IMR-90 (cell line): Measurements from ENCODE around the gene ADGRA1. TPM values are rescaled to one million over a fixed set of nuclear protein-coding genes. Genes with fewer than 3 reads are reported as not detected.
A peak's percentile ranks its signal among the peaks of the same experiment; 100 is the strongest.

Experiments
- ATAC-seq: fragments of 200-7000 bp; cut with Tn5 transposase; 2 replicates; pipeline ENCODE4 v1.9.1; 2020; ENCODE audit warnings: low read depth, mild to moderate bottlenecking, moderate library complexity
- BruUV-seq: library from RNA; stranded (reverse); fragments of 400-500 nt; replicated peaks from 2 replicates; lab custom pipeline; 2021; lab: Mats Ljungman, UMichigan
- CTCF ChIA-PET: fragments of 300-600 bp; formaldehyde crosslinking; extraction: SDS; loops from one replicate; lab custom pipeline; 2021; ENCODE audit warnings: antibody characterized with exemption; lab: Yijun Ruan, JAX
- POLR2A ChIA-PET: fragments of 300-600 bp; sonication (Branson Sonifier 250); formaldehyde crosslinking; loops from one replicate; lab custom pipeline; 2022; ENCODE audit warnings: antibody characterized with exemption; ENCODE audit not compliant: unreplicated experiment; lab: Charles Lee
- DNase-seq: peaks from one replicate; pipeline ENCODE4 v3.0.0; 2013
- H2AFZ ChIP-seq: replicated peaks from 2 replicates; pipeline ENCODE3; 2013; ENCODE audit warnings: low read length, mild to moderate bottlenecking; ENCODE audit not compliant: poor library complexity
- H2AK5ac ChIP-seq: 2 replicates; pipeline ENCODE4 v1.6.1; 2013; ENCODE audit warnings: low read depth, low read length, inconsistent platforms
- H2AK9ac ChIP-seq: replicated peaks from 2 replicates; pipeline ENCODE3; 2013; ENCODE audit warnings: mild to moderate bottlenecking, low read depth, low read length, moderate library complexity; ENCODE audit not compliant: poor library complexity
- H2BK120ac ChIP-seq: 2 replicates; pipeline ENCODE4 v1.6.1; 2013; ENCODE audit warnings: low read depth, low read length, inconsistent platforms
- H2BK15ac ChIP-seq: 3 replicates; pipeline ENCODE4 v1.6.1; 2013; ENCODE audit warnings: low read depth, low read length, inconsistent platforms
- H2BK20ac ChIP-seq: 2 replicates; pipeline ENCODE4 v1.6.1; 2013; ENCODE audit warnings: low read depth, mild to moderate bottlenecking, inconsistent platforms, low read length, moderate library complexity
- H2BK5ac ChIP-seq: 2 replicates; pipeline ENCODE4 v1.6.1; 2013; ENCODE audit warnings: mild to moderate bottlenecking, low read depth, low read length, inconsistent platforms; ENCODE audit not compliant: poor library complexity, severe bottlenecking
- H3K14ac ChIP-seq: replicated peaks from 2 replicates; pipeline ENCODE4 v1.6.1; 2013; ENCODE audit warnings: low read depth, low read length, inconsistent platforms
- H3K18ac ChIP-seq: 2 replicates; pipeline ENCODE4 v1.6.1; 2013; ENCODE audit warnings: low read depth, low read length, control low read depth
- H3K23ac ChIP-seq: 2 replicates; pipeline ENCODE4 v1.6.1; 2013; ENCODE audit warnings: low read depth, low read length, inconsistent platforms
- H3K27ac ChIP-seq: 2 replicates; pipeline ENCODE4 v1.5.1; 2013; ENCODE audit warnings: mild to moderate bottlenecking, control low read depth, low read length; ENCODE audit not compliant: insufficient read depth
- H3K27me3 ChIP-seq: 2 replicates; pipeline ENCODE4 v1.6.1; 2013; ENCODE audit warnings: low read length; ENCODE audit not compliant: control insufficient read depth, insufficient read depth
- H3K36me3 ChIP-seq: 2 replicates; pipeline ENCODE4 v1.6.1; 2013; ENCODE audit warnings: low read length, mixed read lengths; ENCODE audit not compliant: control insufficient read depth, insufficient read depth
- H3K4ac ChIP-seq: 2 replicates; pipeline ENCODE4 v1.6.1; 2013; ENCODE audit warnings: low read depth, low read length, inconsistent platforms
- H3K4me1 ChIP-seq: 2 replicates; pipeline ENCODE4 v1.6.1; 2013; ENCODE audit warnings: low read length, mixed read lengths; ENCODE audit not compliant: control insufficient read depth, insufficient read depth
- H3K4me2 ChIP-seq: 2 replicates; pipeline ENCODE4 v1.6.1; 2013; ENCODE audit warnings: low read depth, mild to moderate bottlenecking, control low read depth, low read length, moderate library complexity
- H3K4me3 ChIP-seq: 2 replicates; pipeline ENCODE4 v1.5.1; 2013; ENCODE audit warnings: low read depth, mild to moderate bottlenecking, control low read depth, low read length, moderate library complexity; ENCODE audit not compliant: insufficient read depth
- H3K56ac ChIP-seq: 2 replicates; pipeline ENCODE4 v1.6.1; 2013; ENCODE audit warnings: low read length, inconsistent platforms; ENCODE audit not compliant: insufficient read depth; ENCODE audit errors: extremely low read depth
- H3K79me1 ChIP-seq, 2 experiments: 2 replicates each; pipeline ENCODE4 v1.6.1; 2013; ENCODE audit warnings: low read length in 2 of 2, inconsistent platforms in 1 of 2, low read depth in 1 of 2
- H3K9ac ChIP-seq: 2 replicates; pipeline ENCODE4 v1.6.1; 2013; ENCODE audit warnings: low read depth, low read length, control low read depth
- H3K9me1 ChIP-seq: 2 replicates; pipeline ENCODE4 v1.6.1; 2013; ENCODE audit warnings: low read length, inconsistent platforms; ENCODE audit not compliant: insufficient read depth
- H3K9me3 ChIP-seq: 2 replicates; pipeline ENCODE4 v1.6.1; 2013; ENCODE audit warnings: low read length; ENCODE audit not compliant: control insufficient read depth, insufficient read depth
- H4K20me1 ChIP-seq: 2 replicates; pipeline ENCODE4 v1.6.1; 2013; ENCODE audit warnings: low read length, inconsistent platforms; ENCODE audit not compliant: insufficient read depth
- H4K5ac ChIP-seq: 2 replicates; pipeline ENCODE4 v1.6.1; 2013; ENCODE audit warnings: mild to moderate bottlenecking, low read depth, low read length, control low read depth
- H4K8ac ChIP-seq, 2 experiments: 2 replicates each; pipeline ENCODE4 v1.6.1; 2013; ENCODE audit warnings: low read depth in 2 of 2, low read length in 2 of 2, control low read depth in 1 of 2, inconsistent platforms in 1 of 2
- H4K91ac ChIP-seq: 2 replicates; pipeline ENCODE4 v1.6.1; 2013; ENCODE audit warnings: low read depth, low read length, inconsistent platforms; ENCODE audit not compliant: insufficient read depth
- CEBPB ChIP-seq: IDR thresholded peaks from 2 replicates; pipeline ENCODE4 v1.6.1; 2012; ENCODE audit warnings: low read depth, low read length, improper control_type of control experiment
- FOS ChIP-seq: fragments of 150-350 bp; IDR thresholded peaks from 2 replicates; pipeline ENCODE4 v1.6.1; 2016; ENCODE audit warnings: low read depth, low read length
- MAFK ChIP-seq: IDR thresholded peaks from 2 replicates; pipeline ENCODE4 v1.6.1; 2012; ENCODE audit warnings: low read depth, low read length, improper control_type of control experiment
- MAZ ChIP-seq: IDR thresholded peaks from 2 replicates; pipeline ENCODE4 v1.6.1; 2012; ENCODE audit warnings: low read depth, mild to moderate bottlenecking, low read length, improper control_type of control experiment, moderate library complexity, borderline replicate concordance
- MXI1 ChIP-seq: IDR thresholded peaks from 2 replicates; pipeline ENCODE4 v1.6.1; 2012; ENCODE audit warnings: low read depth, mild to moderate bottlenecking, low read length, moderate library complexity, borderline replicate concordance
- POLR2A ChIP-seq: IDR thresholded peaks from 2 replicates; pipeline ENCODE4 v1.6.1; 2012; ENCODE audit warnings: mild to moderate bottlenecking, low read depth, low read length
- RAD21 ChIP-seq: IDR thresholded peaks from 2 replicates; pipeline ENCODE4 v1.6.1; 2012; ENCODE audit warnings: low read length, improper control_type of control experiment
- RFX5 ChIP-seq: IDR thresholded peaks from 2 replicates; pipeline ENCODE4 v1.8.0; 2012; ENCODE audit warnings: low read depth, mild to moderate bottlenecking, low read length, moderate library complexity
- SMC3 ChIP-seq: fragments of 150-350 bp; IDR thresholded peaks from 2 replicates; pipeline ENCODE4 v1.6.1; 2016; ENCODE audit warnings: low read depth, mild to moderate bottlenecking, antibody characterized with exemption, low read length, moderate library complexity
- WGBS, 2 experiments: methylation state at CpG; one replicate each; pipeline versions ENCODE4 v1.1.5 to v1.1.7; 2013; ENCODE audit warnings: missing lambda C conversion rate in 2 of 2; ENCODE audit not compliant: insufficient read length in 1 of 2; ENCODE audit errors: extremely low coverage in 2 of 2; 5-methylcytosine and 5-hydroxymethylcytosine counted together
- dilution Hi-C: fragments of 300-500 bp; cut with HindIII; formaldehyde crosslinking; loops from one replicate; pipeline ENCODE4 v1.14.3; 2018; ENCODE audit warnings: low sequenced_read_pairs; ENCODE audit not compliant: unreplicated experiment
- in situ Hi-C: fragments of 300-500 bp; cut with MboI; formaldehyde crosslinking; loops from 3 replicates; pipeline ENCODE4 v1.14.3; 2019; ENCODE audit warnings: low sequenced_read_pairs, inconsistent platforms, mixed read lengths
- intact Hi-C: fragments of 100-400 bp; cut with micrococcal nuclease; formaldehyde crosslinking; loops from 2 replicates; pipeline ENCODE4 v1.10.0; 2022
- polyA plus RNA-seq, 3 experiments: library from polyadenylated mRNA; depleted of rRNA; stranded (reverse); fragments of >200 nt; gene quantifications; 2 replicates each; pipeline ENCODE4 v1.2.3, GENCODE V29; 2012; ENCODE audit warnings: low replicate concordance in 1 of 3
- total RNA-seq: library from RNA; depleted of rRNA; stranded (reverse); fragments of >200 nt; gene quantifications from 2 replicates; pipeline ENCODE4 v1.2.3, GENCODE V29; 2012
- TF ChIP-seq, protein P1 (sequence below): fragments of 150-350 bp; IDR thresholded peaks from 2 replicates; pipeline ENCODE4 v1.6.1; 2016; ENCODE audit warnings: low read depth, mild to moderate bottlenecking, low read length, moderate library complexity, borderline replicate concordance
- TF ChIP-seq, protein P2 (sequence below): fragments of 150-350 bp; IDR thresholded peaks from 2 replicates; pipeline ENCODE4 v1.6.1; 2017; ENCODE audit warnings: mild to moderate bottlenecking, antibody characterized with exemption, low read length, low read depth

The ADGRA1 gene
- total and polyA plus RNA-seq, 2 of the 4 experiments (the other 2 are of a cell fraction): not detected

DNA sequence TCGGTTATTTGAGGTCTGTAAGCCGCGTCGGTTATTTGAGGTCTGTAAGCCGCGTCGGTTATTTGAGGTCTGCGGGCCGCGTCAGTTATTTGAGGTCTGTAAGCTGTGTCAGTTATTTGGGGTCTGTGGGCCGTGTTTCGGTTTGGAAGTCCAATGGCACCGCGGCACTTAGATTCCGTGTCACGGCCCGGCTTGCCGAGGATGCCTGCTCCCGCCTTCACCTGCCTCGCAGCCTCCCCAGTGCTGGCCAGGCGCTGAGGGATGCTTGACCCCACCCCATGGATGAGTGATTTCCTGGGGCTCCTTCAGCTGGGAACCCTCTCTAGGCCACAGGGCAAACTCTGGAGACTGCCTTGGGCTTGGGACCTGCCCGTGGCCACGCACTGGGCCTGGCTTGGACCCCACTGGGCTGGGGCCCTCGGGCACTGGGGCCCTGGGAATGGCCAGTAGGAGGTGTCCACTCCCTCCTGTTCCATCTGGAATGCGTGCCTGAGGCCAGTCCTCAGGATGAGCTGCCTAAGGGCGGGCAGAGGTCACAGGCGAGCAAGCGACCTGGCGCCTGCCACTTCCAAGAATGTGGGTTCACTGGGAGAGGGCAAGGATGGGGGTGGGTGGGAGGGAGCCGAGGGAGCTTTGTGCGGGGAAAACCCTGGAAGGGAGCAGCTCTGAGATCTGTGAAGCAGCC, 25.6 kb downstream of the ADGRA1 start:
- Histone ChIP-seq H3K4ac (no peak overlapping the region), H4K8ac (no peak overlapping the region), H2BK15ac (no peak overlapping the region), H2AFZ (peak overlapping the region; percentile 11), H4K20me1 (no peaks in the 10 kb centered on the region), H3K9ac (no peak overlapping the region), H3K27ac (no peak overlapping the region), H3K4me2 (no peak overlapping the region), H2BK5ac (no peak overlapping the region), H3K18ac (no peak overlapping the region), H3K9me1 (no peaks in the 10 kb centered on the region), H3K14ac (no peak overlapping the region), H2AK5ac (no peak overlapping the region), H2BK120ac (no peak overlapping the region), H4K5ac (no peak overlapping the region), H3K27me3 (no peaks in the 10 kb centered on the region), H3K9me3 (peaks cover 6% of the 10 kb centered on the region), H2AK9ac (no peak overlapping the region), H3K56ac (no peak overlapping the region), H4K91ac (no peak overlapping the region), H3K4me3 (no peak overlapping the region), H3K4me1 (no peaks in the 10 kb centered on the region), H3K23ac (no peak overlapping the region), H3K79me1 (no peaks in the 10 kb centered on the region), H2BK20ac (no peak overlapping the region), H3K36me3 (no peaks in the 10 kb centered on the region)
- ChIA-PET POLR2A (no interaction called here), CTCF (no interaction called here)
- intact Hi-C loops (no loop called here), dilution Hi-C loops (no loop called here), in situ Hi-C loops (no loop called here)
- no TSS peak for BruUV-seq
- ATAC-seq: no peak
- DNase-seq: no peak
- TF ChIP-seq MAFK: no peak
- no peak for TF ChIP-seq FOS
- TF ChIP-seq MAZ: no peak
- TF ChIP-seq CEBPB: no peak
- TF ChIP-seq RFX5: no peak
- TF ChIP-seq, protein P1, sequence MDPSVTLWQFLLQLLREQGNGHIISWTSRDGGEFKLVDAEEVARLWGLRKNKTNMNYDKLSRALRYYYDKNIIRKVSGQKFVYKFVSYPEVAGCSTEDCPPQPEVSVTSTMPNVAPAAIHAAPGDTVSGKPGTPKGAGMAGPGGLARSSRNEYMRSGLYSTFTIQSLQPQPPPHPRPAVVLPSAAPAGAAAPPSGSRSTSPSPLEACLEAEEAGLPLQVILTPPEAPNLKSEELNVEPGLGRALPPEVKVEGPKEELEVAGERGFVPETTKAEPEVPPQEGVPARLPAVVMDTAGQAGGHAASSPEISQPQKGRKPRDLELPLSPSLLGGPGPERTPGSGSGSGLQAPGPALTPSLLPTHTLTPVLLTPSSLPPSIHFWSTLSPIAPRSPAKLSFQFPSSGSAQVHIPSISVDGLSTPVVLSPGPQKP: no peak
- TF ChIP-seq, protein P2, sequence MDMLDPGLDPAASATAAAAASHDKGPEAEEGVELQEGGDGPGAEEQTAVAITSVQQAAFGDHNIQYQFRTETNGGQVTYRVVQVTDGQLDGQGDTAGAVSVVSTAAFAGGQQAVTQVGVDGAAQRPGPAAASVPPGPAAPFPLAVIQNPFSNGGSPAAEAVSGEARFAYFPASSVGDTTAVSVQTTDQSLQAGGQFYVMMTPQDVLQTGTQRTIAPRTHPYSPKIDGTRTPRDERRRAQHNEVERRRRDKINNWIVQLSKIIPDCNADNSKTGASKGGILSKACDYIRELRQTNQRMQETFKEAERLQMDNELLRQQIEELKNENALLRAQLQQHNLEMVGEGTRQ: no peak
- TF ChIP-seq MXI1: no peak
- no peak for TF ChIP-seq SMC3
- no peak for TF ChIP-seq RAD21
- no peak for TF ChIP-seq POLR2A
- 97% methylated on average over 6 of the region's 31 CpGs; no CpG with 5 or more reads in 1 of the 2 experiments for WGBS, 2 experiments
